GM12878 (cell line): ENCODE data around the gene BMP8B. TPM values are rescaled to one million over a fixed set of nuclear protein-coding genes. Genes with fewer than 3 reads are reported as not detected.
"Not testable (repeated sequence)": the region's sequence is repeated elsewhere in the genome, so short reads cannot be mapped to it uniquely, and the experiment has no call there.

ENCODE experiments used
- ATAC-seq: fragments of 200-7000 bp; cut with Tn5 transposase; 3 replicates; pipeline ENCODE4 v1.9.1; 2020; ENCODE audit warnings: mild to moderate bottlenecking, moderate library complexity
- BruUV-seq: library from RNA; stranded (reverse); fragments of 400-500 nt; replicated peaks from 2 replicates; lab custom pipeline; 2021; lab: Mats Ljungman, UMichigan
- CTCF ChIA-PET: fragments of 300-600 bp; sonication (Branson Sonifier 250); formaldehyde crosslinking; extraction: SDS; loops from one replicate; lab custom pipeline; 2021; ENCODE audit warnings: inconsistent platforms; lab: Yijun Ruan, JAX
- POLR2A ChIA-PET: fragments of 350-600 bp; formaldehyde crosslinking; extraction: SDS; loops from one replicate; lab custom pipeline; 2021; ENCODE audit warnings: inconsistent platforms; lab: Charles Lee
- RAD21 ChIA-PET: fragments of 300-600 bp; sonication (Branson Sonifier 250); formaldehyde crosslinking; loops from one replicate; lab custom pipeline; 2023; ENCODE audit warnings: antibody characterized with exemption; ENCODE audit not compliant: unreplicated experiment; lab: Charles Lee
- SMC1A ChIA-PET: fragments of 300-600 bp; sonication (Branson Sonifier 250); formaldehyde crosslinking; loops from one replicate; lab custom pipeline; 2023; ENCODE audit not compliant: unreplicated experiment, uncharacterized antibody; lab: Charles Lee
- DNase-seq: peaks from one replicate; pipeline ENCODE4 v3.0.0-alpha.2; 2011; ENCODE audit warnings: low read depth, low spot score
- FAIRE-seq: peaks from 3 replicates; lab custom pipeline; 2011; peaks lifted over from hg19 to GRCh38; lab: Jason Lieb, UNC
- H2AFZ ChIP-seq: 2 replicates; pipeline ENCODE4 v1.6.0; 2011; ENCODE audit warnings: low read depth, low read length, control low read depth; ENCODE audit not compliant: control insufficient read depth
- H3K27ac ChIP-seq: 2 replicates; pipeline ENCODE4 v1.5.1; 2011; ENCODE audit warnings: control low read depth; ENCODE audit not compliant: control insufficient read depth, insufficient read depth
- H3K27me3 ChIP-seq, 2 experiments: replicated peaks in 1 of 2; 2 replicates each; pipeline versions ENCODE4 v1.6.0 to v1.6.1; 2011; ENCODE audit warnings: low read length in 1 of 2; ENCODE audit not compliant: control insufficient read depth in 2 of 2, insufficient read depth in 2 of 2
- H3K36me3 ChIP-seq, 2 experiments: 2 replicates each; pipeline ENCODE4 v1.5.1; 2011; ENCODE audit warnings: low read length in 1 of 2; ENCODE audit not compliant: control insufficient read depth in 2 of 2, insufficient read depth in 2 of 2
- H3K4me1 ChIP-seq: 2 replicates; pipeline ENCODE4 v1.6.1; 2011; ENCODE audit warnings: mild to moderate bottlenecking, low read length, moderate library complexity, mixed read lengths; ENCODE audit not compliant: control insufficient read depth, insufficient read depth
- H3K4me2 ChIP-seq: 2 replicates; pipeline ENCODE4 v1.6.0; 2011; ENCODE audit warnings: control low read depth; ENCODE audit not compliant: control insufficient read depth, insufficient read depth
- H3K4me3 ChIP-seq: fragments of 200-600 bp; sonication (generic); 2 replicates; pipeline ENCODE4 v1.5.1; 2016
- H3K79me2 ChIP-seq: 2 replicates; pipeline ENCODE4 v1.6.0; 2011; ENCODE audit warnings: low read length; ENCODE audit not compliant: control insufficient read depth, insufficient read depth
- H3K9ac ChIP-seq: 2 replicates; pipeline ENCODE4 v1.8.0; 2011; ENCODE audit warnings: low read length, control low read depth, mixed read lengths; ENCODE audit not compliant: control insufficient read depth, insufficient read depth
- H3K9me3 ChIP-seq: replicated peaks from 3 replicates; pipeline ENCODE4 v1.5.1; 2011; ENCODE audit warnings: mild to moderate bottlenecking, low read length; ENCODE audit not compliant: control insufficient read depth, insufficient read depth
- H4K20me1 ChIP-seq: 2 replicates; pipeline ENCODE4 v1.6.0; 2011; ENCODE audit not compliant: control insufficient read depth, insufficient read depth
- ATF3 ChIP-seq: IDR thresholded peaks from 2 replicates; pipeline ENCODE4 v1.6.1; 2011; ENCODE audit warnings: low read depth, mild to moderate bottlenecking, low read length, moderate library complexity, borderline replicate concordance; ENCODE audit errors: extremely low read depth
- DPF2 ChIP-seq: fragments of 450-650 bp; IDR thresholded peaks from 2 replicates; pipeline ENCODE4 v1.6.1; 2017; ENCODE audit warnings: mild to moderate bottlenecking
- EED ChIP-seq: sonication (generic); IDR thresholded peaks from 2 replicates; pipeline ENCODE4 v1.6.1; 2016; ENCODE audit warnings: antibody characterized with exemption, low read depth
- EGR1 ChIP-seq, 2 experiments: IDR thresholded peaks; 1 replicate in 1 of 2; 2 replicates in 1 of 2; pipeline ENCODE4 v1.6.1; 2011 to 2012; ENCODE audit warnings: low read depth in 2 of 2, low read length in 2 of 2, borderline replicate concordance in 1 of 2, mild to moderate bottlenecking in 1 of 2, moderate library complexity in 1 of 2
- HDAC6 ChIP-seq: fragments of 200-600 bp; sonication (generic); IDR thresholded peaks from one replicate; pipeline ENCODE4 v1.8.0; 2017; ENCODE audit warnings: antibody characterized with exemption; ENCODE audit not compliant: unreplicated experiment
- JUNB ChIP-seq: IDR thresholded peaks from 2 replicates; pipeline ENCODE4 v1.6.1; 2016; ENCODE audit warnings: antibody characterized with exemption, mild to moderate bottlenecking
- MEF2B ChIP-seq: fragments of 450-650 bp; IDR thresholded peaks from 2 replicates; pipeline ENCODE4 v1.6.1; 2018; ENCODE audit warnings: mild to moderate bottlenecking, moderate library complexity; ENCODE audit not compliant: partially characterized antibody, poor library complexity, severe bottlenecking
- MTA2 ChIP-seq: fragments of 450-650 bp; IDR thresholded peaks from 2 replicates; pipeline ENCODE4 v1.6.1; 2016; ENCODE audit warnings: low read depth, mild to moderate bottlenecking, moderate library complexity
- MYC ChIP-seq: IDR thresholded peaks from 2 replicates; pipeline ENCODE4 v1.6.1; 2011; ENCODE audit warnings: mild to moderate bottlenecking, low read length, moderate library complexity, inconsistent platforms; ENCODE audit not compliant: insufficient read depth, insufficient replicate concordance, insufficient read length, severe bottlenecking
- NBN ChIP-seq: fragments of 450-650 bp; IDR thresholded peaks from 2 replicates; pipeline ENCODE4 v1.6.1; 2016
- NR2F1 ChIP-seq: fragments of 450-650 bp; conservative IDR thresholded peaks from 2 replicates; pipeline ENCODE4 v1.6.1; 2017; ENCODE audit warnings: mild to moderate bottlenecking
- PAX5 ChIP-seq: IDR thresholded peaks from 2 replicates; pipeline ENCODE4 v1.6.1; 2011; ENCODE audit warnings: low read depth, low read length, borderline replicate concordance
- RFX5 ChIP-seq: IDR thresholded peaks from 2 replicates; pipeline ENCODE4 v1.6.1; 2011; ENCODE audit warnings: low read depth, low read length, improper control_type of control experiment
- SIX5 ChIP-seq: IDR thresholded peaks from 2 replicates; pipeline ENCODE4 v1.6.1; 2011; ENCODE audit warnings: mild to moderate bottlenecking, low read depth, low read length, moderate library complexity; ENCODE audit not compliant: severe bottlenecking
- SREBF1 ChIP-seq: IDR thresholded peaks from 2 replicates; pipeline ENCODE4 v1.6.1; 2012; ENCODE audit warnings: mild to moderate bottlenecking, low read length
- TCF7 ChIP-seq: IDR thresholded peaks from 2 replicates; pipeline ENCODE4 v1.6.1; 2014; ENCODE audit warnings: antibody characterized with exemption, borderline replicate concordance
- YY1 ChIP-seq: IDR thresholded peaks from 2 replicates; pipeline ENCODE4 v1.6.1; 2011; ENCODE audit warnings: low read depth, mild to moderate bottlenecking, low read length
- WGBS: methylation state at CpG from one replicate; pipeline ENCODE4 v1.1.6; 2016; ENCODE audit warnings: low lambda C conversion rate; ENCODE audit not compliant: insufficient replicate concordance, insufficient coverage; ENCODE audit errors: missing lambda C conversion rate; 5-methylcytosine and 5-hydroxymethylcytosine counted together
- in situ Hi-C: fragments of 300-500 bp; cut with MboI; formaldehyde crosslinking; loops from 9 replicates; pipeline ENCODE4 v1.14.3; 2018; ENCODE audit warnings: mixed read lengths
- intact Hi-C: fragments of 100-400 bp; cut with micrococcal nuclease; formaldehyde crosslinking; loops from one replicate; pipeline ENCODE4 v1.14.2; 2022; ENCODE audit not compliant: unreplicated experiment
- polyA plus RNA-seq, 11 experiments: library from polyadenylated mRNA; depleted of rRNA in 4 of 11; unstranded in 6 of 11; stranded (reverse) in 5 of 11; fragments of >200 nt; fragmentation: Nextera tagmentation in 4 of 11; fragmentation: Illumina TruSeq in 1 of 11; extraction: Ambion mirVana in 4 of 11; extraction: Trizol in 1 of 11; gene quantifications; 1 replicate in 1 of 11; 2 replicates in 10 of 11; pipeline versions ENCODE4 v1.2.1 to v1.2.3, GENCODE V29; 2011 to 2016; ENCODE audit warnings: inconsistent platforms in 2 of 11, missing spikeins in 2 of 11, low read depth in 1 of 11
- total RNA-seq, 4 experiments: library from RNA; depleted of rRNA in 3 of 4; stranded (reverse); fragments of >200 nt in 3 of 4; fragmentation: Illumina TruSeq in 1 of 4; extraction: Trizol in 1 of 4; gene quantifications; 2 replicates each; pipeline versions ENCODE4 v1.2.1 to v1.2.3, GENCODE V29; 2013 to 2021
- TF ChIP-seq, protein P1 (sequence below): fragments of 450-650 bp; IDR thresholded peaks from 2 replicates; pipeline ENCODE4 v1.6.1; 2017; ENCODE audit warnings: low read depth, mild to moderate bottlenecking, moderate library complexity

Gene BMP8B
- total and polyA plus RNA-seq, 10 of the 15 experiments (the other 5 are each of a cell fraction or from before 2014, with no cell fraction given): 0.09 to 1.2 (median 0.52) TPM

- peak; percentile 61; the same call in 1 of the 2 replicates for TF ChIP-seq NR2F1
- TF ChIP-seq HDAC6: no peak
- TF ChIP-seq PAX5: 0 out of 2 replicates have a peak, but pooled peaks have one; percentile 40
- TF ChIP-seq, protein P1, sequence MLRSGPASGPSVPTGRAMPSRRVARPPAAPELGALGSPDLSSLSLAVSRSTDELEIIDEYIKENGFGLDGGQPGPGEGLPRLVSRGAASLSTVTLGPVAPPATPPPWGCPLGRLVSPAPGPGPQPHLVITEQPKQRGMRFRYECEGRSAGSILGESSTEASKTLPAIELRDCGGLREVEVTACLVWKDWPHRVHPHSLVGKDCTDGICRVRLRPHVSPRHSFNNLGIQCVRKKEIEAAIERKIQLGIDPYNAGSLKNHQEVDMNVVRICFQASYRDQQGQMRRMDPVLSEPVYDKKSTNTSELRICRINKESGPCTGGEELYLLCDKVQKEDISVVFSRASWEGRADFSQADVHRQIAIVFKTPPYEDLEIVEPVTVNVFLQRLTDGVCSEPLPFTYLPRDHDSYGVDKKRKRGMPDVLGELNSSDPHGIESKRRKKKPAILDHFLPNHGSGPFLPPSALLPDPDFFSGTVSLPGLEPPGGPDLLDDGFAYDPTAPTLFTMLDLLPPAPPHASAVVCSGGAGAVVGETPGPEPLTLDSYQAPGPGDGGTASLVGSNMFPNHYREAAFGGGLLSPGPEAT: peak; percentile 66; the same call in 1 of the 2 replicates
- no peak for TF ChIP-seq SIX5
- TF ChIP-seq MEF2B: peak; percentile 70
- TF ChIP-seq EGR1 (IDR thresholded peaks at IDR 0.05; ENCODE audit: borderline replicate concordance in 1 of 2, low read depth in 2 of 2, low read length in 2 of 2): 0 out of 3 replicates have a peak, but pooled peaks of 1 of the 2 experiments have one; percentile 5
- TF ChIP-seq RFX5: no peak
- TF ChIP-seq JUNB: no peak
- TF ChIP-seq ATF3: no peak
- TF ChIP-seq YY1: no peak
- TF ChIP-seq MYC: no peak
- 0 out of 2 replicates have a peak, but pooled peaks have one; percentile 44 for TF ChIP-seq NBN
- TF ChIP-seq DPF2: peak; percentile 48; the same call in 1 of the 2 replicates
- peak; percentile 64; the same call in 1 of the 2 replicates for TF ChIP-seq MTA2
- no peak for TF ChIP-seq SREBF1
- no peak for TF ChIP-seq TCF7
- peak; percentile 44 for TF ChIP-seq EED
Measured at GRCh38 chr1:39825432-39825941, 36.8 kb upstream of the BMP8B start (continued).

- BruUV-seq, H4K20me1 ChIP-seq, intact Hi-C loops, H2AFZ ChIP-seq, RAD21 ChIA-PET, ATAC-seq, FAIRE-seq, H3K9ac ChIP-seq, H3K4me2 ChIP-seq, H3K27me3 ChIP-seq, H3K4me3 ChIP-seq, H3K9me3 ChIP-seq, H3K79me2 ChIP-seq, DNase-seq, H3K36me3 ChIP-seq, POLR2A ChIA-PET, H3K27ac ChIP-seq: not testable (repeated sequence)
- CTCF ChIA-PET: interaction anchor here (1.2 kb wide), 1 partner anchor 24 kb away, joined by 5 read pairs; no protein-coding TSS in a partner anchor
- peaks cover 19% of the 10 kb centered on the region for H3K4me1 ChIP-seq
- in situ Hi-C loops: loop anchor here (5.0 kb wide), 2 partner anchors 149 to 209 kb away; no protein-coding TSS in a partner anchor
- 98% methylated on average over 3 of the region's 3 CpGs for WGBS
- SMC1A ChIA-PET: interaction anchor here (0.7 to 2.7 kb wide), 4 partner anchors 17 to 102 kb away, joined by 3 to 8 read pairs (median 4); partner anchors contain the start of gene MYCL
Measured at GRCh38 chr1:39823450-39823849, 34.8 kb upstream of the BMP8B start.
